Measurements from ENCODE around the gene MAP3K5. TPM values are rescaled to one million over a fixed set of nuclear protein-coding genes. Genes with fewer than 3 reads are reported as not detected.

Gene MAP3K5
- total and polyA plus RNA-seq, 9 of the 15 experiments (the other 6 are each of a cell fraction or from before 2014, with no cell fraction given) = 2.2 to 13.0 (median 9.9) TPM

- Histone ChIP-seq H2AFZ (ENCODE audit: low read depth, low read length) (peak within 1 kb of the TSS; percentile 93), H3K9me3 (replicated peaks; ENCODE audit: control insufficient read depth, insufficient read depth, low read depth, low read length) (no peaks in the 10 kb centered on the region), H3K9ac (ENCODE audit: insufficient read depth in 1 of 2, low read depth in 2 of 2, low read length in 2 of 2) (peak within 1 kb of the TSS; percentile 37 to 91; a peak in 3 of 4 replicates), H3K4me3 (peak within 1 kb of the TSS; percentile 64), H4K20me1 (replicated peaks; ENCODE audit: control insufficient read depth, insufficient read depth, low read length) (0 out of 2 replicates have a peak, but pooled peaks cover 5% of the 10 kb centered on the region), H3K79me2 (ENCODE audit: control insufficient read depth, insufficient read depth, low read length) (no peaks in the 10 kb centered on the region), H3K4me1 (replicated peaks in 1 of 2; ENCODE audit: control insufficient read depth in 2 of 2, insufficient read depth in 2 of 2, low read length in 2 of 2) (peaks cover 13 to 17% of the 10 kb centered on the region in 2 experiments), H3K27me3 (ENCODE audit: control insufficient read depth in 2 of 2, insufficient read depth in 2 of 2, low read length in 2 of 2) (peaks cover 7 to 8% of the 10 kb centered on the region in 2 experiments; a peak in 3 of 5 replicates), H3K9me1 (ENCODE audit: control insufficient read depth, insufficient read depth, low read length) (peaks cover 4% of the 10 kb centered on the region), H3K27ac (ENCODE audit: extremely low read depth, low read depth, low read length) (peak within 1 kb of the TSS; percentile 28; the same call in 1 of the 3 replicates), H3K36me3 (ENCODE audit: control insufficient read depth, insufficient read depth, low read length) (no peaks in the 10 kb centered on the region), H3K4me2 (ENCODE audit: insufficient read depth, low read length) (peak within 1 kb of the TSS; percentile 77)
- in situ Hi-C loops (cut with MboI) = no loop called here
- no TSS peak for BruUV-seq (replicated peaks)
- ChIA-PET CTCF (ENCODE audit: low intra/inter-chr PET ratio) (interaction anchor here (0.5 to 1.7 kb wide), 4 partner anchors 167 to 916 kb away, joined by 3 to 6 read pairs (median 4); no protein-coding TSS in a partner anchor), POLR2A (interaction anchor here (0.9 to 1.5 kb wide), 6 partner anchors 10 to 261 kb away, joined by 4 to 5 read pairs (median 4); partner anchors contain the start of genes BCLAF1 and MAP3K5)
- peak; percentile 82 to 93 (median 88) for DNase-seq (ENCODE audit: extremely low read depth in 1 of 4, low spot score in 3 of 4)
- 11% methylated on average over 73 of the region's 79 CpGs for WGBS (ENCODE audit: insufficient coverage, low coverage, missing lambda C conversion rate)
- intact Hi-C loops (cut with micrococcal nuclease) = loop anchor here (1.0 to 10.0 kb wide), 2 partner anchors 208 to 374 kb away; partner anchors contain the start of gene SLC35D3
- peak; percentile 90 for ATAC-seq
- FAIRE-seq = no peak
- TF ChIP-seq TAF7 (tag; IDR thresholded peaks at IDR 0.05) (no peak), ZNF740 (CRISPR knock-in tag; IDR thresholded peaks at IDR 0.05) (no peak), ZNF740 (tag; IDR thresholded peaks at IDR 0.05) (no peak), CTBP1 (IDR thresholded peaks at IDR 0.05; ENCODE audit: borderline replicate concordance) (peak; percentile 100), ZNF583 (CRISPR knock-in tag; IDR thresholded peaks at IDR 0.05) (no peak), ZNF780A (CRISPR knock-in tag; IDR thresholded peaks at IDR 0.05) (no peak), POLR3A (IDR thresholded peaks at IDR 0.05; ENCODE audit: borderline replicate concordance, extremely low read depth, insufficient read depth, insufficient read length) (no peak), ZNF197 (CRISPR knock-in tag; IDR thresholded peaks at IDR 0.05; ENCODE audit: low read depth) (no peak), CBX2 (IDR thresholded peaks at IDR 0.05; ENCODE audit: insufficient read depth, low read length, poor library complexity, severe bottlenecking) (no peak), POLR2G (IDR thresholded peaks at IDR 0.05; ENCODE audit: low read depth, low read length) (peak; percentile 79), ATF3 (IDR thresholded peaks at IDR 0.05) (no peak), ATF3 (CRISPR knock-in tag; conservative IDR thresholded peaks at IDR 0.05) (peak; percentile 73), NCOA1 (IDR thresholded peaks at IDR 0.05; ENCODE audit: low read depth) (no peak), RNF2 (IDR thresholded peaks at IDR 0.05) (no peak), POLR2A (conservative IDR thresholded peaks at IDR 0.05) (no peak)
Observed at GRCh38 chr6:136550330-136551071, 241.8 kb downstream of the MAP3K5 start, which contains the start of gene MAP7. Gene MAP7 (minus strand): TSS chr6:136550422. CDS start chr6:136550408, 14 bp downstream.
